IMR-90 (cell line): ENCODE results near the gene TMBIM1. TPM values are rescaled to one million over a fixed set of nuclear protein-coding genes. Genes with fewer than 3 reads are reported as not detected.

Experiments used
- ATAC-seq: fragments of 200-7000 bp; cut with Tn5 transposase; 2 replicates; pipeline ENCODE4 v1.9.1; 2020; ENCODE audit warnings: low read depth, mild to moderate bottlenecking, moderate library complexity
- BruUV-seq: library from RNA; stranded (reverse); fragments of 400-500 nt; replicated peaks from 2 replicates; lab custom pipeline; 2021; lab: Mats Ljungman, UMichigan
- CTCF ChIA-PET: fragments of 300-600 bp; formaldehyde crosslinking; extraction: SDS; loops from one replicate; lab custom pipeline; 2021; ENCODE audit warnings: antibody characterized with exemption; lab: Yijun Ruan, JAX
- POLR2A ChIA-PET: fragments of 300-600 bp; sonication (Branson Sonifier 250); formaldehyde crosslinking; loops from one replicate; lab custom pipeline; 2022; ENCODE audit warnings: antibody characterized with exemption; ENCODE audit not compliant: unreplicated experiment; lab: Charles Lee
- DNase-seq: peaks from one replicate; pipeline ENCODE4 v3.0.0; 2013
- H2AFZ ChIP-seq: replicated peaks from 2 replicates; pipeline ENCODE3; 2013; ENCODE audit warnings: low read length, mild to moderate bottlenecking; ENCODE audit not compliant: poor library complexity
- H2AK5ac ChIP-seq: 2 replicates; pipeline ENCODE4 v1.6.1; 2013; ENCODE audit warnings: low read depth, low read length, inconsistent platforms
- H2AK9ac ChIP-seq: replicated peaks from 2 replicates; pipeline ENCODE3; 2013; ENCODE audit warnings: mild to moderate bottlenecking, low read depth, low read length, moderate library complexity; ENCODE audit not compliant: poor library complexity
- H2BK120ac ChIP-seq: 2 replicates; pipeline ENCODE4 v1.6.1; 2013; ENCODE audit warnings: low read depth, low read length, inconsistent platforms
- H2BK15ac ChIP-seq: 3 replicates; pipeline ENCODE4 v1.6.1; 2013; ENCODE audit warnings: low read depth, low read length, inconsistent platforms
- H2BK20ac ChIP-seq: 2 replicates; pipeline ENCODE4 v1.6.1; 2013; ENCODE audit warnings: low read depth, mild to moderate bottlenecking, inconsistent platforms, low read length, moderate library complexity
- H2BK5ac ChIP-seq: 2 replicates; pipeline ENCODE4 v1.6.1; 2013; ENCODE audit warnings: mild to moderate bottlenecking, low read depth, low read length, inconsistent platforms; ENCODE audit not compliant: poor library complexity, severe bottlenecking
- H3K14ac ChIP-seq: replicated peaks from 2 replicates; pipeline ENCODE4 v1.6.1; 2013; ENCODE audit warnings: low read depth, low read length, inconsistent platforms
- H3K18ac ChIP-seq: 2 replicates; pipeline ENCODE4 v1.6.1; 2013; ENCODE audit warnings: low read depth, low read length, control low read depth
- H3K23ac ChIP-seq: 2 replicates; pipeline ENCODE4 v1.6.1; 2013; ENCODE audit warnings: low read depth, low read length, inconsistent platforms
- H3K27ac ChIP-seq: 2 replicates; pipeline ENCODE4 v1.5.1; 2013; ENCODE audit warnings: mild to moderate bottlenecking, control low read depth, low read length; ENCODE audit not compliant: insufficient read depth
- H3K27me3 ChIP-seq: 2 replicates; pipeline ENCODE4 v1.6.1; 2013; ENCODE audit warnings: low read length; ENCODE audit not compliant: control insufficient read depth, insufficient read depth
- H3K36me3 ChIP-seq: 2 replicates; pipeline ENCODE4 v1.6.1; 2013; ENCODE audit warnings: low read length, mixed read lengths; ENCODE audit not compliant: control insufficient read depth, insufficient read depth
- H3K4ac ChIP-seq: 2 replicates; pipeline ENCODE4 v1.6.1; 2013; ENCODE audit warnings: low read depth, low read length, inconsistent platforms
- H3K4me1 ChIP-seq: 2 replicates; pipeline ENCODE4 v1.6.1; 2013; ENCODE audit warnings: low read length, mixed read lengths; ENCODE audit not compliant: control insufficient read depth, insufficient read depth
- H3K4me2 ChIP-seq: 2 replicates; pipeline ENCODE4 v1.6.1; 2013; ENCODE audit warnings: low read depth, mild to moderate bottlenecking, control low read depth, low read length, moderate library complexity
- H3K4me3 ChIP-seq: 2 replicates; pipeline ENCODE4 v1.5.1; 2013; ENCODE audit warnings: low read depth, mild to moderate bottlenecking, control low read depth, low read length, moderate library complexity; ENCODE audit not compliant: insufficient read depth
- H3K56ac ChIP-seq: 2 replicates; pipeline ENCODE4 v1.6.1; 2013; ENCODE audit warnings: low read length, inconsistent platforms; ENCODE audit not compliant: insufficient read depth; ENCODE audit errors: extremely low read depth
- H3K79me1 ChIP-seq, 2 experiments: 2 replicates each; pipeline ENCODE4 v1.6.1; 2013; ENCODE audit warnings: low read length in 2 of 2, inconsistent platforms in 1 of 2, low read depth in 1 of 2
- H3K9ac ChIP-seq: 2 replicates; pipeline ENCODE4 v1.6.1; 2013; ENCODE audit warnings: low read depth, low read length, control low read depth
- H3K9me1 ChIP-seq: 2 replicates; pipeline ENCODE4 v1.6.1; 2013; ENCODE audit warnings: low read length, inconsistent platforms; ENCODE audit not compliant: insufficient read depth
- H3K9me3 ChIP-seq: 2 replicates; pipeline ENCODE4 v1.6.1; 2013; ENCODE audit warnings: low read length; ENCODE audit not compliant: control insufficient read depth, insufficient read depth
- H4K20me1 ChIP-seq: 2 replicates; pipeline ENCODE4 v1.6.1; 2013; ENCODE audit warnings: low read length, inconsistent platforms; ENCODE audit not compliant: insufficient read depth
- H4K5ac ChIP-seq: 2 replicates; pipeline ENCODE4 v1.6.1; 2013; ENCODE audit warnings: mild to moderate bottlenecking, low read depth, low read length, control low read depth
- H4K8ac ChIP-seq, 2 experiments: 2 replicates each; pipeline ENCODE4 v1.6.1; 2013; ENCODE audit warnings: low read depth in 2 of 2, low read length in 2 of 2, control low read depth in 1 of 2, inconsistent platforms in 1 of 2
- H4K91ac ChIP-seq: 2 replicates; pipeline ENCODE4 v1.6.1; 2013; ENCODE audit warnings: low read depth, low read length, inconsistent platforms; ENCODE audit not compliant: insufficient read depth
- CEBPB ChIP-seq: IDR thresholded peaks from 2 replicates; pipeline ENCODE4 v1.6.1; 2012; ENCODE audit warnings: low read depth, low read length, improper control_type of control experiment
- CHD1 ChIP-seq: IDR thresholded peaks from 2 replicates; pipeline ENCODE4 v1.6.1; 2012; ENCODE audit warnings: low read depth, low read length, improper control_type of control experiment
- CTCF ChIP-seq: conservative IDR thresholded peaks from 2 replicates; pipeline ENCODE4 v1.5.1; 2012; ENCODE audit warnings: mild to moderate bottlenecking, low read depth, low read length, improper control_type of control experiment
- FOS ChIP-seq: fragments of 150-350 bp; IDR thresholded peaks from 2 replicates; pipeline ENCODE4 v1.6.1; 2016; ENCODE audit warnings: low read depth, low read length
- MAFK ChIP-seq: IDR thresholded peaks from 2 replicates; pipeline ENCODE4 v1.6.1; 2012; ENCODE audit warnings: low read depth, low read length, improper control_type of control experiment
- MXI1 ChIP-seq: IDR thresholded peaks from 2 replicates; pipeline ENCODE4 v1.6.1; 2012; ENCODE audit warnings: low read depth, mild to moderate bottlenecking, low read length, moderate library complexity, borderline replicate concordance
- NFE2L2 ChIP-seq: fragments of 150-350 bp; IDR thresholded peaks from 2 replicates; pipeline ENCODE4 v1.6.1; 2016; ENCODE audit warnings: low read depth, mild to moderate bottlenecking, low read length
- RAD21 ChIP-seq: IDR thresholded peaks from 2 replicates; pipeline ENCODE4 v1.6.1; 2012; ENCODE audit warnings: low read length, improper control_type of control experiment
- RFX5 ChIP-seq: IDR thresholded peaks from 2 replicates; pipeline ENCODE4 v1.8.0; 2012; ENCODE audit warnings: low read depth, mild to moderate bottlenecking, low read length, moderate library complexity
- WGBS, 2 experiments: methylation state at CpG; one replicate each; pipeline versions ENCODE4 v1.1.5 to v1.1.7; 2013; ENCODE audit warnings: missing lambda C conversion rate in 2 of 2; ENCODE audit not compliant: insufficient read length in 1 of 2; ENCODE audit errors: extremely low coverage in 2 of 2; 5-methylcytosine and 5-hydroxymethylcytosine counted together
- dilution Hi-C: fragments of 300-500 bp; cut with HindIII; formaldehyde crosslinking; loops from one replicate; pipeline ENCODE4 v1.14.3; 2018; ENCODE audit warnings: low sequenced_read_pairs; ENCODE audit not compliant: unreplicated experiment
- in situ Hi-C: fragments of 300-500 bp; cut with MboI; formaldehyde crosslinking; loops from 3 replicates; pipeline ENCODE4 v1.14.3; 2019; ENCODE audit warnings: low sequenced_read_pairs, inconsistent platforms, mixed read lengths
- intact Hi-C: fragments of 100-400 bp; cut with micrococcal nuclease; formaldehyde crosslinking; loops from 2 replicates; pipeline ENCODE4 v1.10.0; 2022
- polyA plus RNA-seq, 3 experiments: library from polyadenylated mRNA; depleted of rRNA; stranded (reverse); fragments of >200 nt; gene quantifications; 2 replicates each; pipeline ENCODE4 v1.2.3, GENCODE V29; 2012; ENCODE audit warnings: low replicate concordance in 1 of 3
- total RNA-seq: library from RNA; depleted of rRNA; stranded (reverse); fragments of >200 nt; gene quantifications from 2 replicates; pipeline ENCODE4 v1.2.3, GENCODE V29; 2012
- TF ChIP-seq, protein P1 (sequence below): fragments of 150-350 bp; IDR thresholded peaks from 2 replicates; pipeline ENCODE4 v1.6.1; 2017; ENCODE audit warnings: mild to moderate bottlenecking, antibody characterized with exemption, low read length, low read depth

The TMBIM1 gene
- total and polyA plus RNA-seq, 2 of the 4 experiments (the other 2 are of a cell fraction), result 84.6 to 102 TPM

- TF ChIP-seq, protein P1, sequence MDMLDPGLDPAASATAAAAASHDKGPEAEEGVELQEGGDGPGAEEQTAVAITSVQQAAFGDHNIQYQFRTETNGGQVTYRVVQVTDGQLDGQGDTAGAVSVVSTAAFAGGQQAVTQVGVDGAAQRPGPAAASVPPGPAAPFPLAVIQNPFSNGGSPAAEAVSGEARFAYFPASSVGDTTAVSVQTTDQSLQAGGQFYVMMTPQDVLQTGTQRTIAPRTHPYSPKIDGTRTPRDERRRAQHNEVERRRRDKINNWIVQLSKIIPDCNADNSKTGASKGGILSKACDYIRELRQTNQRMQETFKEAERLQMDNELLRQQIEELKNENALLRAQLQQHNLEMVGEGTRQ, result no peak
- no peak for TF ChIP-seq RAD21
These were observed 7.8 kb upstream of the TMBIM1 start (continued) for GRCh38 chr2:218300141-218300540.

DNA sequence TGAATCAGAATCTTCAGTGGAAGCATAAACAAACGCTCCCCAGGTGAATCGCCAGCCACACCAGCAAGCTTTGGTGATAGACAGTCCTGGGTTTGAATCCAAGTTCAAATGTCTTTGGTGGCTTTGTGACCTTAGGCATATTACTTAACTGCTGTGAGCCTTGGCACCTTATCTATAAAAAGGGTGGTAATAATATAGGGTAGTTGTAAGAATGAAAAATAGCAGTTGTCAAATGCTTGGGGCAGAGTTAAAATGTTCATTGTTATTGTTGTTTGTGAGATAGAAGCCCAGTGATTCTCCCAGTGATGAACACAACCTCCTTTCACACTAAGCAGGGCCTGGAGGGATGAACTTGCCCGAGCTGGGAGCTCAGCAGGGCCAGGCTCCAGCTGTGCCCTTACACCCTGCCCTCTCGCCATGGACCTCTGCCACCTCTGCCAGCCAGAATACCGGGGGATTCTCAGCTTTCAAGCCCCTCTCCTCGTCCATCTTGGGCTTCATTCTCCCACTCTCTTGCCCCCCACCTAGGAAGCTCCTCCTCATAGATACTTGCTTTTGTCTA, 6.1 kb upstream of the TMBIM1 start:
- H3K27me3 ChIP-seq, result no peaks in the 10 kb centered on the region
- dilution Hi-C loops, result no loop called here
- peak overlapping the region; percentile 87 for H2BK120ac ChIP-seq
- H3K4me1 ChIP-seq, result peaks cover 4% of the 10 kb centered on the region; the same call in 1 of the 2 replicates
- ChIA-PET CTCF (interaction anchor here (1.1 to 1.3 kb wide), 2 partner anchors 28 to 58 kb away, joined by 3 read pairs; partner anchors contain the start of genes CATIP and PNKD), POLR2A (interaction anchor here (0.6 kb wide), 1 partner anchor 71 kb away, joined by 3 read pairs; no protein-coding TSS in a partner anchor)
- intact Hi-C loops, result no loop called here
- peak overlapping the region; percentile 89 to 95; a peak in 3 of 4 replicates for H4K8ac ChIP-seq
- peaks cover 5% of the 10 kb centered on the region for H3K9me1 ChIP-seq
- no peak overlapping the region for H3K4me3 ChIP-seq
- H4K91ac ChIP-seq, result peak overlapping the region; percentile 31
- no peaks in the 10 kb centered on the region for H4K20me1 ChIP-seq
- H3K36me3 ChIP-seq, result no peaks in the 10 kb centered on the region
- no peak for ATAC-seq
- H2BK20ac ChIP-seq, result peak overlapping the region; percentile 23; the same call in 1 of the 2 replicates
- 58% methylated on average over 4 of the region's 6 CpGs; no CpG with 5 or more reads in 1 of the 2 experiments for WGBS, 2 experiments
- H2BK15ac ChIP-seq, result peak overlapping the region; percentile 99; the same call in 2 of the 3 replicates
- H2BK5ac ChIP-seq, result peak overlapping the region; percentile 88
- H3K79me1 ChIP-seq, result no peaks in the 10 kb centered on the region
- H3K27ac ChIP-seq, result no peak overlapping the region
- H3K9me3 ChIP-seq, result no peaks in the 10 kb centered on the region
- peak overlapping the region; percentile 79 for H3K14ac ChIP-seq
- peak overlapping the region; percentile 43; the same call in 1 of the 2 replicates for H4K5ac ChIP-seq
- no peak for DNase-seq
- no peak overlapping the region for H3K56ac ChIP-seq
- no peak overlapping the region for H3K23ac ChIP-seq
- H3K9ac ChIP-seq, result no peak overlapping the region
- peak overlapping the region; percentile 96 for H3K4ac ChIP-seq
- no TSS peak for BruUV-seq
- H3K18ac ChIP-seq, result peak overlapping the region; percentile 53; the same call in 1 of the 2 replicates
- H2AK5ac ChIP-seq, result peak overlapping the region; percentile 96; the same call in 1 of the 2 replicates
- in situ Hi-C loops, result no loop called here
- H2AK9ac ChIP-seq, result peak overlapping the region; percentile 91
- peak overlapping the region; percentile 93 for H2AFZ ChIP-seq
- H3K4me2 ChIP-seq, result no peak overlapping the region
- TF ChIP-seq CTCF (no peak), MXI1 (no peak), CEBPB (no peak), RFX5 (no peak), RAD21 (no peak), NFE2L2 (no peak), CHD1 (no peak), FOS (no peak), MAFK (no peak)
- TF ChIP-seq, protein P1, result no peak
